Activated CD4-positive, alpha-beta T cell treated with anti-CD3 and anti-CD28 coated beads for 36 hours (primary cell): Measurements from ENCODE around the gene TMED7. TPM values are rescaled to one million over a fixed set of nuclear protein-coding genes. Genes with fewer than 3 reads are reported as not detected.
"Not testable (repeated sequence)": the region's sequence is repeated elsewhere in the genome, so short reads cannot be mapped to it uniquely, and the experiment has no call there.

Experiments used
- ATAC-seq: fragments of 200-7000 bp; cut with Tn5 transposase; one replicate; pipeline ENCODE4 v1.10.0; 2021; ENCODE audit warnings: mild to moderate bottlenecking, moderate library complexity
- CTCF ChIA-PET: fragments of 350-600 bp; sonication (Branson Sonifier 250); formaldehyde crosslinking; loops from one replicate; lab custom pipeline; 2021; ENCODE audit warnings: antibody characterized with exemption; lab: Charles Lee
- POLR2A ChIA-PET: fragments of 350-600 bp; sonication (Branson Sonifier 250); formaldehyde crosslinking; loops from one replicate; lab custom pipeline; 2021; ENCODE audit warnings: antibody characterized with exemption, inconsistent platforms; lab: Charles Lee
- DNase-seq: peaks from one replicate; pipeline ENCODE4 v3.0.0-alpha.2; 2020
- H3K27ac Mint-ChIP-seq: one replicate; pipeline ENCODE4 v1.8.0; 2021; ENCODE audit warnings: mixed read lengths
- H3K27me3 Mint-ChIP-seq: one replicate; pipeline ENCODE4 v1.8.0; 2021; ENCODE audit warnings: mixed read lengths
- H3K36me3 Mint-ChIP-seq: one replicate; pipeline ENCODE4 v1.8.0; 2021; ENCODE audit warnings: low read depth, mixed read lengths
- H3K4me1 Mint-ChIP-seq: one replicate; pipeline ENCODE4 v1.8.0; 2021; ENCODE audit warnings: mixed read lengths
- H3K4me3 Mint-ChIP-seq: one replicate; pipeline ENCODE4 v1.8.0; 2021; ENCODE audit warnings: mild to moderate bottlenecking, moderate library complexity, mixed read lengths
- H3K9me3 Mint-ChIP-seq: one replicate; pipeline ENCODE4 v1.8.0; 2021; ENCODE audit warnings: low read depth, mixed read lengths
- intact Hi-C, 2 experiments: fragments of 100-400 bp; cut with DNase I in 1 of 2; cut with micrococcal nuclease in 1 of 2; formaldehyde crosslinking; loops; one replicate each; pipeline versions ENCODE4 v1.14.2 to v1.15.1; 2022 to 2024; cut with DNase I, micrococcal nuclease
- total RNA-seq, 2 experiments: library from RNA; stranded (reverse); gene quantifications; one replicate each; pipeline ENCODE4 v1.2.3, GENCODE V29; 2021

TMED7 gene
- total RNA-seq: 10 to 100 TPM; 31.4 to 36.8 TPM

DNA sequence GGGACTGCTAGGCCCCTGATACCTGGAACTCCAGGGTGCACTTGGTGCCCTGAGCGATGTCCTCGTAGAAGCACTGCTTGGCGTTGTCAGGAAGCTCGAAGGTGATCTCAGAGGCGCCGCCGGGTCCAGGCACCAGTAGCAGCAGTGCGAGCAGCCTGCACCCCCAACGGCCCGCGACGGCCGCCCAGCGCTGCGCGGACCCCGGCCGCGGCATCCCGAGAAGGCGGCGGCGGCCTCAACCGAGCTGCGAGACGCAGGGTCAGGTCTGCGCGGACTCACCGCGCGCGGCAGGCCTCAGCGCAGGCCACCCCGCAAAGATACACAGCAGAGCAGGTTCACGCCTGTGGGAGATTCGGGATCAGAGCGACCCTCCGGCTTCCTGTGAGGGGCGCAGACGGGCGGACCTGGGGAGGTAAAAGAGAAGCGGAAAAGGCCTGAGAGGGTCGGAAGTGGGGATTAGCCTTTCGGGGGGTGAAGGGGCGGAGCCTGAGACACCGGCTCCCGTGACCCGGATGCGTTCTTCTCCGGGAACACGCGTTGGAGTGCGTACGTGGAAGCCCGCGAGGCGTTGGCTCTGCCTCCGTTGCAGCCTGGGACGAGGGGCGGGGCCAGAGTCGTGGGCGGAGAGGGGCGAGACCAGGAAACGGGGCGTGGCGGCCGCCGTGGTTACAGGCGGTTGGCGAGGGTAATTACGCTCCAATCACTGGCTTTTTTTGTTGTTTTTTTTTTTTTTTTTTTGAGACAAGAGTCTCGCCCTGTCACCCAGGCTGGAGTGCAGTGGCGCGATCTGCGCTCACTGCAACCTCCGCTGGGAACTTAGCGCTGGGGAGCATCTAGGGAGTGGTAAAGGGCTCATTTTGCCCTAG, at the start of gene TMED7:
TMED7 (minus strand) TSS at position 458 of the 866 bp plus-strand sequence; CDS start at position 214, 244 bp downstream.
- ChIA-PET CTCF (interaction anchor here (0.7 to 2.5 kb wide), 7 partner anchors 10 to 458 kb away, joined by 3 to 15 read pairs (median 4); no protein-coding TSS in a partner anchor), POLR2A (interaction anchor here (0.9 to 2.1 kb wide), 4 partner anchors 9 to 459 kb away, joined by 3 to 8 read pairs (median 6); partner anchors contain the start of genes COMMD10 and TICAM2)
- ATAC-seq (peak; percentile 92), DNase-seq (peak; percentile 100)
- H3K4me1 Mint-ChIP-seq: peaks cover 25% of the 10 kb centered on the region
- intact Hi-C loops: loop anchor here (1.0 to 2.0 kb wide), 9 partner anchors 23 to 459 kb away; partner anchors contain the start of genes AP3S1 (in 2 of the 2), ATG12 (in 2 of the 2), FEM1C (in 2 of the 2) and TICAM2 (in 2 of the 2)
- no peaks in the 10 kb centered on the region for H3K27me3 Mint-ChIP-seq
- peaks cover 12% of the 10 kb centered on the region for H3K36me3 Mint-ChIP-seq
- peak within 1 kb of the TSS; percentile 94 for H3K27ac Mint-ChIP-seq
- H3K4me3 Mint-ChIP-seq: no peak within 1 kb of the TSS
- H3K9me3 Mint-ChIP-seq: no peaks in the 10 kb centered on the region

DNA sequence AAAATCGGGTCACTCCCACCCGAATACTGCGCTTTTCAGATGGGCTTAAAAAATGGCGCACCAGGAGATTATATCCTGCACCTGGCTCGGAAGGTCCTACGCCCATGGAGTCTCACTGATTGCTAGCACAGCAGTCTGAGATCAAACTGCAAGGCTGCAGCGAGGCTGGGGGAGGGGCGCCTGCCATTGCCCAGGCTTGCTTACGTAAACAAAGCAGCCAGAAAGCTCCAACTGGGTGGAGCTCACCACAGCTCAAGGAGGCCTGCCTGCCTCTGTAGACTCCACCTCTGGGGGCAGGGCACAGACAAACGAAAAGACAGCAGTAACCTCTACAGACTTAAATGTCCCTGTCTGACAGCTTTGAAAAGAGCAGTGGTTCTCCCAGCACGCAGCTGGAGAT, 48.9 kb upstream of the TMED7 start:
- H3K27ac Mint-ChIP-seq, ATAC-seq, intact Hi-C loops, H3K4me3 Mint-ChIP-seq, H3K36me3 Mint-ChIP-seq, CTCF ChIA-PET, POLR2A ChIA-PET, H3K27me3 Mint-ChIP-seq, DNase-seq, H3K9me3 Mint-ChIP-seq, H3K4me1 Mint-ChIP-seq: not testable (repeated sequence)

GRCh38 chr5:115673596-115673995, 47.8 kb upstream of the TMED7 start:
- CTCF ChIA-PET: no interaction called here
- no peak overlapping the region for H3K4me3 Mint-ChIP-seq
- POLR2A ChIA-PET: no interaction called here
- H3K4me1 Mint-ChIP-seq: no peaks in the 10 kb centered on the region
- no peak for DNase-seq
- peaks cover 14% of the 10 kb centered on the region for H3K27me3 Mint-ChIP-seq
- intact Hi-C loops: no loop called here
- no peak for ATAC-seq
- H3K9me3 Mint-ChIP-seq: peaks cover 4% of the 10 kb centered on the region
- no peaks in the 10 kb centered on the region for H3K36me3 Mint-ChIP-seq
- no peak overlapping the region for H3K27ac Mint-ChIP-seq

GRCh38 chr5:115671939-115672338, 46.1 kb upstream of the TMED7 start:
- H3K9me3 Mint-ChIP-seq: peaks cover 11% of the 10 kb centered on the region
- CTCF ChIA-PET: interaction anchor here (1.5 kb wide), 1 partner anchor 78 kb away, joined by 3 read pairs; no protein-coding TSS in a partner anchor
- no peak for DNase-seq

DNA sequence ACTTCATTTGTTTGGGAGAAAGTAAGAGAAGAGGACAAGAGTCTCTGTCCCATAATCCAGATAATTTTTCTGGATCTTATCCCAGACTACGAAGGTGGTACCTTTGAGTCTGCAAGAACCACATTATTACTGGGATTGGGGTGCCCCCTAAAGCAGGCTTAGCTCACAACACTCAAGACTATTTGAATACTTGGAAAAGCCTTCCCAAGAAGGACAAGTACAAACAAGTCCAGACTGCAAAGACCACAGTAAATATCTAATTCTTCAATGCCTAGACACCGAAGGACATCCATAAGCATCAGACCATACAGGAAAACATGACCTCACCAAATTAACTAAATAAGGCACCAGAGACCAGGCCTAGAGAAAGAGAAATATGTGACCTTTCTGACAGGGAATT, 40.2 kb upstream of the TMED7 start:
- Mint-ChIP-seq H3K27me3 (peaks cover 42% of the 10 kb centered on the region), H3K4me1 (no peaks in the 10 kb centered on the region), H3K27ac (no peak overlapping the region), H3K4me3 (no peak overlapping the region), H3K36me3 (no peaks in the 10 kb centered on the region), H3K9me3 (peaks cover 21% of the 10 kb centered on the region)
- DNase-seq (no peak), ATAC-seq (no peak)
- ChIA-PET POLR2A (no interaction called here), CTCF (no interaction called here)
- intact Hi-C loops: no loop called here

More at GRCh38 chr5:115671939-115672338, 46.1 kb upstream of the TMED7 start:
- ATAC-seq: no peak
- H3K4me3 Mint-ChIP-seq: no peak overlapping the region
- no peaks in the 10 kb centered on the region for H3K36me3 Mint-ChIP-seq
- H3K27me3 Mint-ChIP-seq: peaks cover 19% of the 10 kb centered on the region
- POLR2A ChIA-PET: no interaction called here
- intact Hi-C loops: no loop called here
- no peak overlapping the region for H3K27ac Mint-ChIP-seq
- H3K4me1 Mint-ChIP-seq: no peaks in the 10 kb centered on the region

- Mint-ChIP-seq H3K9me3 (peaks cover 9% of the 10 kb centered on the region), H3K27me3 (peaks cover 45% of the 10 kb centered on the region)
These were observed 35.7 kb upstream of the TMED7 start for GRCh38 chr5:115661563-115661962.

GRCh38 chr5:115661101-115661500, 35.3 kb upstream of the TMED7 start:
- CTCF ChIA-PET: interaction anchor here (0.9 kb wide), 1 partner anchor 405 kb away, joined by 3 read pairs; no protein-coding TSS in a partner anchor
- POLR2A ChIA-PET: no interaction called here
- Mint-ChIP-seq H3K9me3 (peaks cover 5% of the 10 kb centered on the region), H3K27me3 (peaks cover 44% of the 10 kb centered on the region), H3K4me3 (no peak overlapping the region), H3K4me1 (no peaks in the 10 kb centered on the region), H3K36me3 (no peaks in the 10 kb centered on the region), H3K27ac (no peak overlapping the region)
- no peak for ATAC-seq
- no peak for DNase-seq
- intact Hi-C loops: no loop called here

More at GRCh38 chr5:115661563-115661962, 35.7 kb upstream of the TMED7 start:
- Mint-ChIP-seq H3K27ac (no peak overlapping the region), H3K4me3 (no peak overlapping the region), H3K4me1 (no peaks in the 10 kb centered on the region), H3K36me3 (no peaks in the 10 kb centered on the region)
- DNase-seq: no peak
- intact Hi-C loops: no loop called here
- ChIA-PET CTCF (interaction anchor here (0.7 to 0.9 kb wide), 2 partner anchors 111 to 405 kb away, joined by 3 read pairs; no protein-coding TSS in a partner anchor), POLR2A (no interaction called here)
- no peak for ATAC-seq

- intact Hi-C loops: no loop called here
- Mint-ChIP-seq H3K36me3 (no peaks in the 10 kb centered on the region), H3K4me1 (no peaks in the 10 kb centered on the region), H3K9me3 (peaks cover 3% of the 10 kb centered on the region), H3K27me3 (peaks cover 30% of the 10 kb centered on the region), H3K27ac (no peak overlapping the region), H3K4me3 (no peak overlapping the region)
- no peak for ATAC-seq
- CTCF ChIA-PET: no interaction called here
- DNase-seq: no peak
- POLR2A ChIA-PET: no interaction called here
These were observed 32.0 kb upstream of the TMED7 start for GRCh38 chr5:115657881-115658233.

DNA sequence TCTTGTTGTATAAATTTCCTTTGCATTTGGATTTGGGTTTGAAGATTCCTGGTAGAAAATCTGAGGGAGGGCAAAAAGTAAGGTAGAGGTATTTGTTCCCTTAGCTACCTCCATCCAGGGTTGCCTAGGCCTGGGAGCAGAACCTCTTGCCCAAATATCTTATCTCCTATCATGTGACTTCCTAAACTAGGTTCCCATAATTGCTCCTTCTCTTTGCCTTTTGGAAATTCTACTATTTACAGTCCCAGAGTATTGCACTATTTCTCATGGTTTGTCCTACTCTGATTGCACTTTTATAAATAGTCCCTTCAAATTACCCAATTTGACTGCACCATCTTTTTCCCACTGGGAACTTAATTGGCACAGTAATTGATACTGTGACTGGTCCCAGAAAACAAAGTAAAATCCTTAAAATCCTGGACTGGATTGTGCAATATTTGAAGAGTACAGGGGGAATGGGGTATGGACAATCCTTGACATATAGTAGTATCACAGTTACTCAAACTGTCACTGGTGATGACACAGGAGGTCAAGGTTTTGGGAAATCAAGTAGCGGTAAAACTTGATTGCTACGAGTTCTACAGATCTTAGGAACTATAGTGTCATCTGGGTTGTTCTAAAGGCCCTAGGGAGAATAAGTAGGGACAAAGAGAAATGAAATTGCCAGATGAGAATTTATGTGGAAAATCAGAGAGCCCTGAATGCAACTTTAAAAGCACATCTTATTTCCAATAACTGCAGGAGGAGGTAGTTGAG, 31.5 kb upstream of the TMED7 start:
- ChIA-PET POLR2A (no interaction called here), CTCF (no interaction called here)
- no peaks in the 10 kb centered on the region for H3K4me1 Mint-ChIP-seq
- H3K9me3 Mint-ChIP-seq: peaks cover 3% of the 10 kb centered on the region
- no peak overlapping the region for H3K4me3 Mint-ChIP-seq
- no peaks in the 10 kb centered on the region for H3K36me3 Mint-ChIP-seq
- intact Hi-C loops: no loop called here
- peaks cover 28% of the 10 kb centered on the region for H3K27me3 Mint-ChIP-seq
- DNase-seq (no peak), ATAC-seq (no peak)
- no peak overlapping the region for H3K27ac Mint-ChIP-seq

DNA sequence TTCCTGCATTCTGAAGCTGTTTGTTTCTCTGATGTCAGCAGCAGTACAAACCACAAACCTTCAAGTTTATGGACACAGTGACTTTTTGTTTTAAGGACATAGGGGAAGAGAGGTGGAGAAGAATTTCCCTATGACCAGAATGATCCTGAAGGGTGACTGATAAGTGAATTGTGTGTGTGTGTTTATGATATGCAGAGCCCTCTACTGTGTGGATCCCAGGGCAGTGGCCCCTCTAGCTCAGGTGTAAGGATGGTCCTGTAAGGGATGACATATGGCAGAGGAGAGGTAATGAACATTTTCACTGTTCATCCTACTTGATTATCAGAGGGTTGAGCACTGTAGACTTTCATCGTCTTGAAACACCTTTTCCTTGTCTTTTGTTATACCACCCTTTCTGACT, 30.6 kb upstream of the TMED7 start:
- CTCF ChIA-PET: no interaction called here
- Mint-ChIP-seq H3K4me3 (no peak overlapping the region), H3K36me3 (no peaks in the 10 kb centered on the region)

DNA sequence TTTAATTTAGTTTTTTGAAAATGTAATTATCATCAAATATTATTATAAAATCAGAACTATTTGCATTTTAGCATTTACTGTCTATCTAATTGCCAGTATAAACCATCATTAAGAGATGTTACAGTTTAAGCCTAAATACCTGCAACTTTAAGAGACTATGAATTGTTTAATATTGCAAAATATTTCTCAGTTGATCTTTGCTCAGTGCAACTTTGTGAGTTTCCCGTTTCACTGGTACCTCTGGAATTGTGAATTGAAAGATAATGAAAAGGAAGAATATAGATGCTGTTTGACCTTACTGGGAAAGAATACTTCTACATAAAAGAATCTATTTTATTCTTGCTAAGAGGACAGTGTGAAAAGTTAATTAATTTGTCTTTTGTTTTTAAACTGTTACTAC, 30.2 kb upstream of the TMED7 start:
- Mint-ChIP-seq H3K27ac (no peak overlapping the region), H3K9me3 (peaks cover 3% of the 10 kb centered on the region), H3K36me3 (no peaks in the 10 kb centered on the region), H3K27me3 (peaks cover 25% of the 10 kb centered on the region), H3K4me1 (no peaks in the 10 kb centered on the region), H3K4me3 (no peak overlapping the region)
- POLR2A ChIA-PET: no interaction called here
- CTCF ChIA-PET: no interaction called here
- no peak for DNase-seq
- no peak for ATAC-seq
- intact Hi-C loops: no loop called here

More for the DNA sequence above, 30.6 kb upstream of the TMED7 start:
- POLR2A ChIA-PET: no interaction called here
- H3K27ac Mint-ChIP-seq: no peak overlapping the region
- intact Hi-C loops: no loop called here
- peaks cover 3% of the 10 kb centered on the region for H3K9me3 Mint-ChIP-seq
- ATAC-seq: no peak
- no peaks in the 10 kb centered on the region for H3K4me1 Mint-ChIP-seq
- no peak for DNase-seq
- peaks cover 27% of the 10 kb centered on the region for H3K27me3 Mint-ChIP-seq
